IPS-18c (cell line): ENCODE data around the gene CCT7.

Experiments used
- H3K4me3 ChIP-seq: 2 replicates; pipeline ENCODE4 v1.7.0; 2013; ENCODE audit warnings: low read depth, mild to moderate bottlenecking, low read length, moderate library complexity; ENCODE audit not compliant: insufficient read depth
- H3K9me3 ChIP-seq: one replicate; pipeline ENCODE4 v1.6.1; 2013; ENCODE audit warnings: mild to moderate bottlenecking, low read length, moderate library complexity; ENCODE audit not compliant: control insufficient read depth, insufficient read depth

Gene CCT7

DNA sequence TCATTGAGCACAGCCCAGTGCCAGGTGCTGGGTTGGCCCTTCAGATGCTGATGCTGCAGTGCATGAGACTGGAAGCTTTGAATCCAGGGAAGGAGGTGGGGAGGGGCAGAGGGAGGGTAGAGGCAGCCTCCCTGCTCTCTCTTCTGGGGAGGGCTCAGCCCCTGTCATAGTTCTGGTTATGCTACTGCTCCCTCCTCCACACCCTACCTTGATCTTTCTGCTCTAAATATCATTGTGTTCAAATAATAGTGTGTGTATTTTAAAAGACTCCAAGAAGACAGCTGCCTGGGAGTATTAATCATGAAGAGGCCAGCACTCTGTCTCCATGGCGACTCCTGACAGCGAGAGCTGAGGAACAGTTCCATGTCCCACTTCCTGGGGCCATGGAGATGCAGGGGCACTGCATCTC lies 63.0 kb downstream of the CCT7 start:
- Histone ChIP-seq H3K9me3 (no peaks in the 10 kb centered on the region), H3K4me3 (no peak overlapping the region)

DNA sequence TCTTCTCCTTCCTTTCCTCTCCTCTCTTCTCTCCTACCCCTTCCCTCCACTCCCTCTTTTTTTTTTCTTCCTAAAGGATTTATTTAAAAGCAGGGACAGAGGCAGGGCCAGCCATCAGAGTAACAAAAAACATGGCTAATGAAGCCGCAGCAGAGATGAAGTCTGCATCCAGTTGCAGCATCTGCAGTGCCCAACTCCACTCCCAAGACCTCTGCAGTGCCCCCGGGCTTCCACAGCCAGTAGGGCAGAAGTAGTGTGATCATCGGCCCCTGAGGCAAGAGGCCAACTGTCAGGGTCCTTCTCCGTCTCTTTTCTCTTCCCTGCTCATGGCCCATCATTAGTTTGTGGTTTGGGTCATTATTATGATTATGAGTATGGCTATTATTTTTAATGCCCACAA lies 63.5 kb downstream of the CCT7 start:
- no peaks in the 10 kb centered on the region for H3K9me3 ChIP-seq
- H3K4me3 ChIP-seq: no peak overlapping the region

DNA sequence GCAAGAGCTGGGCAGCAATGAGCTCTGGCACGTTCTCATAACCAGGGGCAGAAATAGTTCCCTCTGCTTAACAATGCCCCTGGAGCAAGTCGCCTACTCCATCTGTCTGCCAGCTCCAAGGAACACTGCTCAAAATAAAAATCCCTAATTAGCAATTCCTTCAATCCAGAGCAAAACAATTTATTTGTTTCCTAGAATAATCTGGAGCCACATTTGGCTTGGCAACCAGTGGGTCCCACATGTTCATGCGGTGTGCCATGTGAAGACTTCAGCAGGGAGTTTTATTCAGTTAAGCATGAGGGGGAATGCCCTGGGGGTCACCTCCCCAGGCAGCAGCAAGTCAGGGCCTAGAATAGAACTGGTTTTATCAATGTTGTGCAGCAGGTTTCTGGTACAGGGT lies 66.8 kb downstream of the CCT7 start:
- Histone ChIP-seq H3K4me3 (no peak overlapping the region), H3K9me3 (no peaks in the 10 kb centered on the region)

DNA sequence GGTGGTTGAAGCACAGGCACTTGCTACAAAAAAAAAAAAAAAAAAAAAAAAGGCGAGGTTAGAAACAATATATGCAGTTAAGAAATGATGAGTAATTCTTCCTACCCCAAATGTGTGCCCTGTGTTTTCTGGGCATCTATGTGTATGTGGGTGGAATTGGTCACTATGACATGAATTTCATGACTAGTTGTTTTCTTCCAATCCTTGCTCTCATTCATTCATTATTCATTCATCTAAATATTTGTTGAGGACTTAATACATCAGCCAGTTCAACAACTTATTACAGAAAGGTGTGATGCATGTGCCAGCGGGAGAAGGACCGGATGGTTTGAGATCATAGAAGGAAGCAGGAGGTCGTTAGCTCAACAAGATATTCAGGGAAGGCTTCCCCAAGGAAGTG lies 67.5 kb downstream of the CCT7 start:
- no peak overlapping the region for H3K4me3 ChIP-seq
- no peaks in the 10 kb centered on the region for H3K9me3 ChIP-seq
